Large intestine (tissue), 12 donors: ENCODE results near the gene SHANK2. TPM values are rescaled to one million over a fixed set of nuclear protein-coding genes. Genes with fewer than 3 reads are reported as not detected.

Experiments
- DNase-seq, 2 donors: peaks; one replicate each; pipeline versions ENCODE4 v3.0.0 to v3.0.0-alpha.2; 2013
- H3K27ac ChIP-seq: one replicate; pipeline ENCODE4 v1.5.1; 2013; ENCODE audit warnings: low read length
- H3K27me3 ChIP-seq: 2 replicates; pipeline ENCODE4 v1.6.1; 2013; ENCODE audit warnings: low read length; ENCODE audit not compliant: control insufficient read depth, insufficient read depth
- H3K36me3 ChIP-seq: 2 replicates; pipeline ENCODE4 v1.6.1; 2013; ENCODE audit warnings: low read length; ENCODE audit not compliant: control insufficient read depth, insufficient read depth
- H3K4me1 ChIP-seq: one replicate; pipeline ENCODE4 v1.6.1; 2013; ENCODE audit warnings: low read length; ENCODE audit not compliant: control insufficient read depth, insufficient read depth
- H3K4me3 ChIP-seq: one replicate; pipeline ENCODE4 v1.5.1; 2013; ENCODE audit warnings: low read length
- H3K9me3 ChIP-seq: one replicate; pipeline ENCODE4 v1.6.1; 2013; ENCODE audit warnings: mild to moderate bottlenecking, low read depth, low read length, moderate library complexity; ENCODE audit not compliant: control insufficient read depth
- WGBS: methylation state at CpG from one replicate; pipeline ENCODE4 v1.1.5; 2013; ENCODE audit warnings: low lambda C conversion rate; ENCODE audit not compliant: insufficient coverage; 5-methylcytosine and 5-hydroxymethylcytosine counted together
- long read RNA-seq, 11 donors: transcript quantifications; one replicate each; lab custom pipeline, GENCODE V29; 2026
- polyA plus RNA-seq: library from polyadenylated mRNA; unstranded; fragments of 120-200 nt; gene quantifications from one replicate; pipeline ENCODE4 v1.2.1, GENCODE V29; 2013

The SHANK2 gene
- polyA plus RNA-seq, result 16.5 TPM
- long read RNA-seq, donor 1, full-length matches to known transcripts, result 2 of 2 reads
- long read RNA-seq, donor 1, partial matches to known transcripts, result 0 of 2 reads
- long read RNA-seq, donor 1, other reads (novel, unspliced or antisense), result 0 of 2 reads
- long read RNA-seq, donor 2, full-length matches to known transcripts, result 12 of 12 reads
- long read RNA-seq, donor 2, partial matches to known transcripts, result 0 of 12 reads
- long read RNA-seq, donor 2, other reads (novel, unspliced or antisense), result 0 of 12 reads
- long read RNA-seq, donor 3, result 0 reads
- long read RNA-seq, donor 4, result 0 reads
- long read RNA-seq, donor 5, full-length matches to known transcripts, result 5 of 5 reads
- long read RNA-seq, donor 5, partial matches to known transcripts, result 0 of 5 reads
- long read RNA-seq, donor 5, other reads (novel, unspliced or antisense), result 0 of 5 reads
- long read RNA-seq, donor 6, full-length matches to known transcripts, result 10 of 10 reads
- long read RNA-seq, donor 6, partial matches to known transcripts, result 0 of 10 reads
- long read RNA-seq, donor 6, other reads (novel, unspliced or antisense), result 0 of 10 reads
- long read RNA-seq, donor 7, full-length matches to known transcripts, result 1 of 1 reads
- long read RNA-seq, donor 7, partial matches to known transcripts, result 0 of 1 reads
- long read RNA-seq, donor 7, other reads (novel, unspliced or antisense), result 0 of 1 reads
- long read RNA-seq, donor 8, full-length matches to known transcripts, result 9 of 9 reads
- long read RNA-seq, donor 8, partial matches to known transcripts, result 0 of 9 reads
- long read RNA-seq, donor 8, other reads (novel, unspliced or antisense), result 0 of 9 reads
- long read RNA-seq, donor 9, full-length matches to known transcripts, result 10 of 10 reads
- long read RNA-seq, donor 9, partial matches to known transcripts, result 0 of 10 reads
- long read RNA-seq, donor 9, other reads (novel, unspliced or antisense), result 0 of 10 reads
- long read RNA-seq, donor 10, full-length matches to known transcripts, result 3 of 3 reads
- long read RNA-seq, donor 10, partial matches to known transcripts, result 0 of 3 reads
- long read RNA-seq, donor 10, other reads (novel, unspliced or antisense), result 0 of 3 reads
- long read RNA-seq, donor 11, full-length matches to known transcripts, result 1 of 1 reads
- long read RNA-seq, donor 11, partial matches to known transcripts, result 0 of 1 reads
- long read RNA-seq, donor 11, other reads (novel, unspliced or antisense), result 0 of 1 reads

DNA sequence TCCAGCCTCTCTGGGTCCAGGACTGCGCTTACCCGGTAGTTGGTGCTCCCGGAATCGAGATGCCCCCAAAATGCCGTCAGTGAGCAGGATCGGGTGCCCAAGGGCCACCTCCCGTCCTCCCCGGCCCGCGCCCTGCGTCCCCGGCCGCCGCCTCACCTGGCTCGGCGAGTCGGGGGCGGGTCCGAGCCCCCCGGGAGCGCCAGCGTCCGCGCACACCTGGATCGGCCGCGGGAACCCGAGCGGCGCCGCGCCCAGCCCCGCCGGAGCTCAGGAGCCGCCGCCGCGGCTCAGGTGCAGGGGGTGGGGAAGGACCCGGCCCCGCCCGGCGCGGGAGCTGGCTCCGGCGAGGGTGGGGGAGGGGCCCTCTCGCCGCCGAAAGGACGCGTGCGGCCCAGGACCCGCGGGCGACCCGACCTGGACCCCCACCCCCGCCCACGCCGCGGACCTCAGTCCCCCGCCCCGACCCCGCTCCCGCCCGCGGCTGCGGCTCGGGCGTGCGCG lies at the start of gene SHANK2:
Gene SHANK2, minus strand, starts transcription at position 309 of the 501 bp plus-strand sequence. CDS start 105,251 bp downstream, outside the sequence.
- Histone ChIP-seq H3K9me3 (no peaks in the 10 kb centered on the region), H3K4me3 (peak within 1 kb of the TSS; percentile 96), H3K27me3 (peaks cover 13% of the 10 kb centered on the region), H3K36me3 (no peaks in the 10 kb centered on the region), H3K27ac (peak within 1 kb of the TSS; percentile 94), H3K4me1 (peaks cover 24% of the 10 kb centered on the region)
- no CpG with 5 or more reads among the region's 70 CpGs for WGBS
- peak in 1 of 2 donors; percentile 74 for DNase-seq

DNA sequence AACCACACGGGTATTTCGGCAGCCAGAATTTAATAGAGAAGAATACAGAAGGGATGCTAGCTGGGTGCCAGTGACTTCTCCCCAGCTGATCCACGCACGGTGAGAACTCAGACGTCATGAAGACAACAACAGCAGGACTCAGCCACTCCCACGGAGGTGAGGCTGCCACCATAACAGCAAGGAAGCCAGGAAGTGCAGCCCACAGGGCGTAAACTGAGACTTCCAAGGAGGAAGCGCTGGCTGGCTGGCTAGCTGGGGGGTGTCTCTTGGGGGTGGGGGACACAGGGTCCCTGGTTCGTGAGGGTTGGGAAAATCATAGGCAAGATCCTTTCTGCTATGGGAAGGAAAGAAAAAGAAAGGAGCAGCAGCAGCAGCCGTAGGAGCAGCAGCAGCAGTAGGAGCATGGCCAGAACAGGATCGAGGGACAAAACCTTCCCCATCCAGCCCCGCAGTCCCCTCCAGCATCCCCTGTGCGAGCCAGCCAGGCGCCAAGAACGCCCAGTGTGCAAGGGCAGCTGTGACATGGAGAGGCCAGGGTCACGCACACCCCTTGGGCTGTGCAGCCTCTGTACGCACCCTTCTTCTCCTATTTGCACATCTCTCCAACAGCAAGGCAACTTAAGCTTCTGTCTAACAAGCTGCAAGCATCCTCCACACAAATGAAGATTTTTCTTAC lies 49.6 kb upstream of the SHANK2 start:
- Histone ChIP-seq H3K36me3 (no peaks in the 10 kb centered on the region), H3K27ac (no peak overlapping the region), H3K4me1 (peaks cover 3% of the 10 kb centered on the region), H3K9me3 (no peaks in the 10 kb centered on the region), H3K27me3 (no peaks in the 10 kb centered on the region), H3K4me3 (no peak overlapping the region)
- DNase-seq, result no peak
- WGBS, result no CpG with 5 or more reads among the region's 17 CpGs

DNA sequence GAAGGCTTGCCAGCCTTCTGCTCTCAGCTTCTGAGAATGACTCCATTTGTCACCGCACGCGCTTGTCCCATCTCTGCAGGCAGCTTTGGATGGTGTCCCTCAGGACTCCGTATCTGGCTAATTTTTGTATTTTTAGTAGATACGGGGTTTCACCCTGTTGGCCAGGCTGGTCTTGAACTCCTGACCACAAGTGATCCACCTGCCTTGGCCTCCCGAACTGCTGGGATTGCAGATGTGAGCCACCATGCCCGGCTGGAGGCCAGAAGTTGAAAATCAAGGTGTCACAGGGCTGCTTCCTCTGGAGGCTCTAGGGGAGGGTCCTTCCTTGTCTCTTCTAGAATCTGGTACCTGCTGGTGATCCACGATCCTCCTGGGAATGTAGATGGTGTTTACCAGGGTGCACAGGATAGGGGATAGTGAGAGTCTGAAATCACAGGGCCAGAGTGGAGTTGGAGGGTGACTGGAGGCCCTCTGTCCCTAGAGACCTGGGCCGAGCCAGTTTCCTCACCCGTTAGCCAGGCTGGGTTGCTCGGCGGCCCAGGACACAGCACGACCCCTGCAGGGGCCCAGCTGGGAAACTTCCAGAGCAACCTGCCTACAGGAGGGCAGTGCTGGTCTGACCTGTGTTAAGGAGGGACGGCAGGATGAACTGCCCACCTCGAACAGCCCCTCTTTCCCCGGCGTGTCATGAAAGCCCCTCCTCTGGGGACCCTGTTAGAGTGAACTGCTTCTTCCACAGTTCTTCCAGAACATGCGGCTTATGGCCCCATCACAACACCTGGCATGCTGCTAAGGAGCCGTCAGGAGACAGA lies 48.9 kb upstream of the SHANK2 start:
- H3K27ac ChIP-seq, result no peak overlapping the region
- H3K36me3 ChIP-seq, result no peaks in the 10 kb centered on the region
- H3K4me1 ChIP-seq, result peaks cover 3% of the 10 kb centered on the region
- H3K9me3 ChIP-seq, result no peaks in the 10 kb centered on the region
- WGBS, result no CpG with 5 or more reads among the region's 19 CpGs
- no peak for DNase-seq
- H3K4me3 ChIP-seq, result no peak overlapping the region
- H3K27me3 ChIP-seq, result no peaks in the 10 kb centered on the region

DNA sequence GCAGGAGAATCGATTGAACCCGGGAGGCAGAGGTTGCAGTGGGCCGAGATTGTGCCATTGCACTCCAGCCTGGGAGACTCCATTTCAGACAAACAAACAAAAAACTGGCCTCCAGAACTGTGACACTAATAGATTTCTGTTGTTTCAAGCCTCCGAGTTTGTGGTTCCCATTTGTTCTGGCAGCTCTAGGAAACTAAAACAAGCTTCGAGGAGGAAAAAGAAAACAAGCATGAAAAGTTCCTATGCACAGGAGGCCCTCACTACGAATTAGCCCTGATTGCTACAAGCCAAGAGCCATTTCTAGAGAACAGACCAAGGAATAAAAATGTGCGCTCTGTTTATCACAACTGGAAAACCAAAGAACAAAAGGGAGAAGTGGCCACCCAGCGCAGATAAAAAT lies 47.8 kb upstream of the SHANK2 start:
- Histone ChIP-seq H3K36me3 (no peaks in the 10 kb centered on the region), H3K4me1 (no peaks in the 10 kb centered on the region), H3K9me3 (no peaks in the 10 kb centered on the region), H3K4me3 (no peak overlapping the region), H3K27ac (no peak overlapping the region), H3K27me3 (no peaks in the 10 kb centered on the region)
- no peak for DNase-seq
- WGBS, result 73% methylated on average over 3 of the region's 8 CpGs

DNA sequence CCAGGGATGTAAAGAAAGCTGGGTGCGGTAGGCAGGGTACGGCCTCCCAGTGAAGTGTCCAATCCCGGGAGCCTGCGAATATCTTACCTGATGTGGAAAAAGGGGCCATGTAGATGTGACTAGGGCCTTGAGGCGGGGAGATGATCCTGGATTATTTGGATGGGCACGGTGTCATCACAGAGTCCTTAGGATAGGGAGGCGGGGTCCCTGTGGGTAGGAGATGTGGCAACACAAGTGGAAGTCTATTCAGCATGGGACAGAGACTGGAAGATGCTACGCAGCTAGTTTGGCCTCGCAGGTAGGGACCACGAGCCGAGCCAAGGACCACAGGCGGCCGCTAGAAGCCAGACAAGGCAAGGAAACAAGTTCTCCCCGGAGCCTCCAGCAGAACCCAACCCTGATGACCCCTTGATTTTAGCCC lies 46.4 kb upstream of the SHANK2 start:
- no peak for DNase-seq
- Histone ChIP-seq H3K4me1 (no peaks in the 10 kb centered on the region), H3K27me3 (no peaks in the 10 kb centered on the region), H3K36me3 (no peaks in the 10 kb centered on the region), H3K4me3 (no peak overlapping the region), H3K27ac (no peak overlapping the region), H3K9me3 (no peaks in the 10 kb centered on the region)
- WGBS, result no CpG with 5 or more reads among the region's 14 CpGs

DNA sequence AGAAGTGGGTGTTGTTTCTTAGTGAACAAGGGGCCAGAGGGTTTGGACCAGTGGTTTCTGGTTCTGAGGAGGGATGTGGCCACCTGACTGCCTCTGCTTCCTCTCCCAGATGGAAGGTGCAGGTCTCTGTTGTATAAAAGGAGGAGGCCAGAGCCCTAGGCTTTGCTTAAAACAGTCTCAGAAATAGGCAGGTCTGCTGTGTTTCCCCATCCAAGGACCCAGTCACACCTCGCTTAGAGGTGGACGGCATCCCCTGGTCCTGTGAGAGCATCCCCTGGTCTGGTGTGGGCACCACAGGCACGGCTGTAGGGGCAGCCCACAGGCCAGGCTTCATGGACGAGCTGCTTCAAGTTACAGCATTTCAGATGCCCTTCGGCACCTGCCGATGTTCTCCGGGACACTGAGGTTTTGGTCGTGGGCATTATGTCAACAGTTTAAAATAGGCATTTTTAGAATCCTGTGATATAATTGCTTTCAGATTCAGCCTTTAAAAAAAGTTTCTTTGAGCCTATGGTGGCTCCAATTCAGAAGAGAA lies 45.7 kb upstream of the SHANK2 start:
- Histone ChIP-seq H3K9me3 (no peaks in the 10 kb centered on the region), H3K27ac (no peak overlapping the region), H3K4me3 (no peak overlapping the region), H3K36me3 (no peaks in the 10 kb centered on the region), H3K27me3 (no peaks in the 10 kb centered on the region), H3K4me1 (no peaks in the 10 kb centered on the region)
- no peak for DNase-seq
- WGBS, result 86% methylated on average over 1 of the region's 8 CpGs

DNA sequence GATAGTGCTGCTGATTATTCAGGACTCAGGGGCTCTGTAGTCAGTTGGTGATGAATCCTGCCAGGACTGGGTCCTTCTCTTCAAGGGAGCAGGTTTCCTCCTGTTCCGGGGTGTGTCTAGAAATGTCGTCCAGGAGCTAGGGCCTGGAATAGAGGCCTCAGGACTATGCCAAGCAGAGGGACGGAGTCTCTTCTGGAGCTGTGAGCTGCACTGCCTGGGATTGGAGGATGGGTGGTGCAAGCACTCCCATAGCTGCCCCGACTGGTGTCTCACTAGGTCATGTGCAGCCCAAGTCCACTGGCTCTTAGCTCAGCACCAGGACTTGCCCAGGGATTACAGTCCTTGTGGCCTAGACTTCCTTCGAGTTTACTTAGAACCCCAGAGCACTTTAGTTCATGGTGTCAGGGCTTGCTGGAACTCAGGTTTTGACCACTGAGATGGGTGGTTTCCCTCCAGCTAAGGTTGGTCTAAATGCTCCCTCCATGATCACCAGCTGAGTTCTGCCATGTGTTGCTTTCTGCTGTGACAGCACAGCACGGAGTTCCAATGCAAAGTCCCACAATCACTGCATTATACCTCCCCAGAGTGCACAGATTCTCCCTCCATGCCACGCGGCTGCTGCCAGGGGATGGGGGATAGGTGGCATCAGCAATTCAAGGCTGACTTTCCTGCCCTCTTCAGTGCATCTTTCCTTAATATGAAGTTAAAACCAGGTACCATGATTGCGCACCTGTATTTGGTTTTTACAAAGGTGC lies 42.6 kb upstream of the SHANK2 start:
- no peaks in the 10 kb centered on the region for H3K27me3 ChIP-seq
- WGBS, result no CpG with 5 or more reads among the region's 9 CpGs
- H3K4me1 ChIP-seq, result no peaks in the 10 kb centered on the region
- H3K27ac ChIP-seq, result no peak overlapping the region
- H3K36me3 ChIP-seq, result no peaks in the 10 kb centered on the region
- no peak overlapping the region for H3K4me3 ChIP-seq
- no peak for DNase-seq
- peaks cover 3% of the 10 kb centered on the region for H3K9me3 ChIP-seq

DNA sequence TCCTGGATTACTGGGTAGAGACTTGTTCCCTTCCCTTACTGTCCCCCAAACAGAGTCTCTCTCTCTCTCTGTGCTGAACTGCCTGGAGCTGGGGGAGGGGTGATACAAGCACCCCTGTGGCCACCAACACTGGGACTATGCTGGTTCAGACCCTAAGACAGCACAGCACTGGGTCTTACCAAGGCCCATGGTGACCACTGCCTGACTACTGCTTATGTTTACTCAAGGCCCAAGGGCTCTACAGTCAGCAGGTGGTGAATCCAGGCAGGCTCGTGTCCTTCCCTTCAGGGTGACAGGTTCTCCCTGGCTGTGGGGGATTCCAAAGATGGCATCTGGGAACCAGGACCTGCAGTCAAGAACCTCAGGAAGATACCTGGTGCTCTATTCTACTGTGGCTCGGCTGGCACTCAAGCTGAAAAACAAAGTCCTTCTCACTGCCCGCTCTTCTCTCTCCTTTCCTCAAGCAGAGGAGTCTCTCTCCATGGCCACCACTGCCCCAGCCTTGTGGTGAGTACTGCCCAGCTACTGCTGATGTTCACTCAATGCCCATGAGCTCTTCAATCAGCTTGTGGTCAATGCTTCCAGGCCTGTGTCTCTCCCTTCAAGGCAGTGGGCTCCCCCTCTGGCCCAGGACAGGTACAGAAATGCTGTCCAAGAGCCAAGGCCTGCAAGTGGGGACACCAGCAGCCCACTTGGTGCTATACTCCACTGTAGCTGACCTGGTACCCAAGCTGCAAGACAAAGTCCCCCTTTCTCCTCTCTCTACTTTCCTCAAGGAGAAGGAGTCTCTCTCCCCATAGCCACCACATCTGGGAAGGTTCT lies 41.8 kb upstream of the SHANK2 start:
- no peak for DNase-seq
- Histone ChIP-seq H3K4me1 (no peaks in the 10 kb centered on the region), H3K36me3 (no peaks in the 10 kb centered on the region), H3K4me3 (no peak overlapping the region), H3K27ac (no peak overlapping the region), H3K9me3 (peaks cover 3% of the 10 kb centered on the region), H3K27me3 (no peaks in the 10 kb centered on the region)
- WGBS, result no CpG with 5 or more reads among the region's 3 CpGs
